ENCODE data around the gene ELOVL1.

ELOVL1 gene

DNA sequence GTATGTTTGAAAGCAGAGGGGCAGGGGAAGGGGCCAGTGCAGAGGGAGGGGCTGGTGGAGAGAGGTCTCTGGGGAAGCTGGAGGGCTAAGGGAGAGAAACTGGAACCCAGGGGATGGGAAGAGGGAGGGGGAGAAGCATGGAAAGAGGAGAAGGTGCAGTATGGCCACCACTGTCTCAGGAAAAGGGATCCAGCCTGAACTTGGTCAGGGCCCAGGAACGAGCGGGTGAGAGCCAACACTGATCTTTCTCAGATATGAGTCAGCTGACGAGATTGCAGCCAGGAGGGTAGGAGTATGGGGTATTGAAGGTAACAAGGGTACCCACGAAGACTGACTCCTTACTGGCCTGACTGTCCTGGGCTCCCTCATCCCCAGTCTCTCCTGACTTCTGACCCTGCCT is 49.0 kb downstream of the ELOVL1 start:
- TF ChIP-seq, protein P1, sequence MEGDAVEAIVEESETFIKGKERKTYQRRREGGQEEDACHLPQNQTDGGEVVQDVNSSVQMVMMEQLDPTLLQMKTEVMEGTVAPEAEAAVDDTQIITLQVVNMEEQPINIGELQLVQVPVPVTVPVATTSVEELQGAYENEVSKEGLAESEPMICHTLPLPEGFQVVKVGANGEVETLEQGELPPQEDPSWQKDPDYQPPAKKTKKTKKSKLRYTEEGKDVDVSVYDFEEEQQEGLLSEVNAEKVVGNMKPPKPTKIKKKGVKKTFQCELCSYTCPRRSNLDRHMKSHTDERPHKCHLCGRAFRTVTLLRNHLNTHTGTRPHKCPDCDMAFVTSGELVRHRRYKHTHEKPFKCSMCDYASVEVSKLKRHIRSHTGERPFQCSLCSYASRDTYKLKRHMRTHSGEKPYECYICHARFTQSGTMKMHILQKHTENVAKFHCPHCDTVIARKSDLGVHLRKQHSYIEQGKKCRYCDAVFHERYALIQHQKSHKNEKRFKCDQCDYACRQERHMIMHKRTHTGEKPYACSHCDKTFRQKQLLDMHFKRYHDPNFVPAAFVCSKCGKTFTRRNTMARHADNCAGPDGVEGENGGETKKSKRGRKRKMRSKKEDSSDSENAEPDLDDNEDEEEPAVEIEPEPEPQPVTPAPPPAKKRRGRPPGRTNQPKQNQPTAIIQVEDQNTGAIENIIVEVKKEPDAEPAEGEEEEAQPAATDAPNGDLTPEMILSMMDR (IDR thresholded peaks at IDR 0.05), result no peak

DNA sequence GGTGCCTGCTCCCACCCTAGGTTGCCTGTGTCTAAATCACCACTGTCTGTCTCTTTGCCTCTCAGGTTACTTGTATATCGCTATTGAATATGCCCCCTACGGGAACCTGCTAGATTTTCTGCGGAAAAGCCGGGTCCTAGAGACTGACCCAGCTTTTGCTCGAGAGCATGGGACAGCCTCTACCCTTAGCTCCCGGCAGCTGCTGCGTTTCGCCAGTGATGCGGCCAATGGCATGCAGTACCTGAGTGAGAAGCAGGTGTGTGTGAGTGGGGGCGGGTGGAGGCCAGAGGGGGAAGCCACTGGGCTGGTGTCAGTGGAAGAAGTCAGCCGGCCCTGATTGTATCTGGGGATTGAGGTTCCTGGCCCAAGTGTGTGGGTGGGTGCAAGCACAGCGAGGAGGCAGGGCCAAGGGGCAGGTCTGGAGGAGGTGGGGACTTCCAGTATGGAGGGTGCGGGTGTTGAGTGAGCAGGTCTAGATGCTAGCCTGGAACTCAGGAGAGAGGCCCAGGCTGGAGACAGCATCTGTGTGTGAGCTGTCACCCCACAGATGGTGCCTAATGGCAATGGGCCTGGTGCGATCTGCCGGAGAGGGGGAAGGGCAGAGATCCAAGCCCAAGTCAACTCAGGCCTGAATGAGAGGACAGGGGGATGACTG is 49.9 kb downstream of the ELOVL1 start:
- TF ChIP-seq, protein P1 (IDR thresholded peaks at IDR 0.05), result no peak

DNA sequence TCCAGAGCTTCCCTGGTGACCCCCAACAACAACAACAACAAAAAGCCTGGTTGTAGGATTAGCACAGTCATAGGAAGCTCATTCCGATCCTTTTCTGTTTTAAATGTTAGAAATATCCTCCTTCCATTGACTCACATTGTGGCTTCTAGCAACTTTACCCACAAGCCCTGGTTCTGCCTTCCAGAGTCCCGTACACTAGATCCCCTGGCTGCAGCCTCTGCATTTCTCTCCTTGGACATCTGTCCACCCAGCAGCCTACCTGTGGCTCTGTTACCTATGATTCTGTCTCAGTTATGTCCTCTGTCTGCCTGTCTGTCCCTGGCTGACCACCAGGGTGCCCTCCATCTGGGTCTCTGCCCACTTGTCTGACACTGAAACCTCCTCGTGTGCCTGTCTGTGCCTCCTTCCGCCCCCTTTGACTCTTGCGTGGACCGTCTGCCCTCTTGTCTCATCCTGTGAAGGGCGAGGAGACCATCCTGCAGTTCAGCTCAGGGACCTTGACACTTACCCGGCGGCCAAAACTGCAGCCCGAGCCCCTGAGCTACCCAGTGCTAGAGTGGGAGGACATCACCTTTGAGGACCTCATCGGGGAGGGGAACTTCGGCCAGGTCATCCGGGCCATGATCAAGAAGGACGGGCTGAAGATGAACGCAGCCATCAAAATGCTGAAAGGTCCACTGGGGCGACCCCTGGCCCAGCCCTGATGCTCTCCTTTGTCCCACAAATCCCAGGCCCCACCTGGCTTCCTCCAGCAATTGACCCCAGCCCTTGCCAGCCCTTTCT is 50.9 kb downstream of the ELOVL1 start:
- TF ChIP-seq, protein P1 (IDR thresholded peaks at IDR 0.05), result no peak

DNA sequence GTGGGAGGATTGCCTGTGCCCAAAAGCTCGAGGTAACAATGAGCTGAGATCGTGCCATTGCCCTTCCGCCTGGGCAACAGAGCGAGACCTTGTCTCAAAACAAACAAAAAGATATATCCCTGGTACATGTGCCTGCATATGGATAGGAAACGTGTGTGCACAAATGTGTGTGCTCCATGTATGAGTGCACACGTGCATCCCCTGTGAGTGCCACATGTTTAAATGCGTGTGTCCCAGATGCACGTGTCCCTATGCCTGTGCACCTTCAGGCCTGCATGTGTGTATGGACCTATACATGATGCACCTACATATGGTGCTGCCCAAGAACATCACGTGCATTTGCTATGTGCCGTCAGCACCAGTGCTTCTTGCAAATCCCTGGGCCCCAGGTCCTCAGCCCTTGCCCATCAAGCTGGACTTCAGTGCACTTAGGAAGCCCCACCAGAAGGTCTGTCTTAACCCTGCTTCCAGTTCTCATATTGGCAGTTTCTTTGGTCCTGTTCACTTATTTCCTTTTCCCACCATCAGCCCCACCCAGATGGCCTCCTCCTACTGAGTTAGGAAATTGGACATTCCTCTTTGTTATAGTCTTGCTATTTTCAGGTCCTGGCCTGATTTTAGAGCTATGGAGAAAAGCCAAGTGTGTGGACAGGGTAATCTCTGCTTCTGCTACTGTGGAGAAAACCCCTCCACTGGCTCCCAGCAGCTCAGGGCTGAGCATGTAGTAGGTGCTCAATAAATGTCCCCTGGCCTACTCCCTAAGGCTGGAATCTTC is 51.7 kb downstream of the ELOVL1 start:
- TF ChIP-seq, protein P1 (IDR thresholded peaks at IDR 0.05), result no peak

DNA sequence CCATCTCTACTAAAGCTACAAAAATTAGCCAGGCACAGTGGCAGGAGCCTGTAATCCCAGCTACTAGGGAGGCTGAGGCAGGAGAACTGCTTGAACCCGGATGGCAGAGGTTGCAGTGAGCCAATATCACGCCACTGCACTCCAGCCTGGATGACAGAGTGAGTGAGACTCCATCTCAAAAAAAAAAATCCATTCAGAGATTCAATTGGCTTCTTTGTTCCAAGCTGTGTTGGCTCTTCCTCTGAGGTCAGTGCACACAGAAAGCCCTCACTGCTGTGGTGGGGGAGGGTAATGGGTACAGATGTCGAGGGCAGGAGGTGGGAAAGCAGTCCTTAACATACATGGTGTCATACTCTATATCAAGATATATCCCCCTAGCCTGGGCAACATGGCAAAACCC is 52.3 kb downstream of the ELOVL1 start:
- TF ChIP-seq, protein P1 (IDR thresholded peaks at IDR 0.05), result no peak

DNA sequence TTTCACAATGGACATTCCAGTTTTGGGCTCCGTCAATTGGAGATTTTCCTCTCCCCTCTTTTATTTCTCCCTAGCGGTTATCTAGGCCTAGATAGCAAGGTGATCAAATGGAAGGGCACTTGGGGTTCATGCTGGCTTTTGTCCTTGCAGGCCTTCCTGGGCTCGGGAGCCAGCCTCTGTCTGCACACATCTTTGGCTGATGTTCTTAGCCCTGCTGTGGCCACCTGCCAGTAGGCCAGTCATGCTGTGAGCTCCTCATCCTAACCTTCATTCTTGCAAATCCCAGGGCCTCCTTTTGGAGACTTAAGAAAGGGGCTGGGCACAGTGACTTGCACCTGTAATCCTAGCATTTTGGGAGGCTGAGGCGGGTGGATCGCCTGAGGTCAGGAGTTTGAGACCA is 53.6 kb downstream of the ELOVL1 start:
- TF ChIP-seq, protein P1 (IDR thresholded peaks at IDR 0.05), result no peak

DNA sequence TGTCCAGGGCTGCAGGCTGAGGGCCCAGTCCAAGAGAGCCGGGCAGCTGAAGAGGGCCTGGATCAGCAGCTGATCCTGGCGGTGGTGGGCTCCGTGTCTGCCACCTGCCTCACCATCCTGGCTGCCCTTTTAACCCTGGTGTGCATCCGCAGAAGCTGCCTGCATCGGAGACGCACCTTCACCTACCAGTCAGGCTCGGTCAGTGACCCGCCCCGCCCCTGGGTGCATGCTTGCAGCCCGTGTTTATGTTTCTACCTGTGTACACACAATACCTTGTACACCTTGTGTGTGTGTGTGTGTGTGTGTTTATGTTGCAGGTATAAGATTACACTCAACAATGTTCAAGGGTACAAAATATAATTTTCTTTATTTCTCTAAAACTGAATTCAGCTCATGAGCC is 54.0 kb downstream of the ELOVL1 start:
- TF ChIP-seq, protein P1 (IDR thresholded peaks at IDR 0.05), result no peak
